ENCODE data around the gene ILRUN.
"Not testable (repeated sequence)": the region's sequence is repeated elsewhere in the genome, so short reads cannot be mapped to it uniquely, and the experiment has no call there.

- TF ChIP-seq CTCF (IDR thresholded peaks at IDR 0.05; ENCODE audit: insufficient read depth, low read length); POLR2AphosphoS5 (IDR thresholded peaks at IDR 0.05; ENCODE audit: low read depth): not testable (repeated sequence)
These were observed 27.8 kb downstream of the ILRUN start for GRCh38 chr6:34668799-34669198.
